Measurements from ENCODE around the gene MIA.
"Not testable (repeated sequence)": the region's sequence is repeated elsewhere in the genome, so short reads cannot be mapped to it uniquely, and the experiment has no call there.

The MIA gene

GRCh38 chr19:40819479-40820234 lies 44.3 kb downstream of the MIA start:
- H3K9me3 ChIP-seq (ENCODE audit: low read length); H3K27me3 ChIP-seq (ENCODE audit: insufficient read depth, low read length); H3F3A ChIP-seq (ENCODE audit: insufficient read depth, low read length); H3K79me2 ChIP-seq (ENCODE audit: insufficient read depth, low read length); H4K20me1 ChIP-seq (ENCODE audit: insufficient read depth, low read length); H3K4me2 ChIP-seq (ENCODE audit: low read length); H3K9ac ChIP-seq (ENCODE audit: low read length); H2AFZ ChIP-seq (ENCODE audit: low read length); H3K27ac ChIP-seq (ENCODE audit: low read depth, low read length, poor library complexity, severe bottlenecking); H3K36me3 ChIP-seq (ENCODE audit: insufficient read depth, low read length); H3K9me2 ChIP-seq (ENCODE audit: low read depth, low read length); H3K4me3 ChIP-seq (ENCODE audit: low read depth, low read length, poor library complexity, severe bottlenecking): not testable (repeated sequence)
- peak; percentile 46 for TF ChIP-seq CTCF (IDR thresholded peaks at IDR 0.05; ENCODE audit: low read length)
- H3K4me1 ChIP-seq (ENCODE audit: insufficient read depth, low read length, severe bottlenecking) = peaks cover 11% of the 10 kb centered on the region

GRCh38 chr19:40822161-40822560 lies 46.8 kb downstream of the MIA start:
- no peak overlapping the region for H3K27ac ChIP-seq (ENCODE audit: low read depth, low read length, poor library complexity, severe bottlenecking)
- H3F3A ChIP-seq (ENCODE audit: insufficient read depth, low read length) = no peaks in the 10 kb centered on the region
- TF ChIP-seq EZH2 (IDR thresholded peaks at IDR 0.05; ENCODE audit: borderline replicate concordance, low read length) (no peak), CTCF (IDR thresholded peaks at IDR 0.05; ENCODE audit: low read length) (no peak)
- H3K9ac ChIP-seq (ENCODE audit: low read length) = no peak overlapping the region
- H2AFZ ChIP-seq (ENCODE audit: low read length) = no peak overlapping the region
- H3K79me2 ChIP-seq (ENCODE audit: insufficient read depth, low read length) = no peaks in the 10 kb centered on the region
- H4K20me1 ChIP-seq (ENCODE audit: insufficient read depth, low read length) = no peaks in the 10 kb centered on the region
- no peak overlapping the region for H3K4me2 ChIP-seq (ENCODE audit: low read length)
- peaks cover 5% of the 10 kb centered on the region for H3K36me3 ChIP-seq (ENCODE audit: insufficient read depth, low read length)
- H3K9me2 ChIP-seq (ENCODE audit: low read depth, low read length) = no peaks in the 10 kb centered on the region
- H3K4me3 ChIP-seq (ENCODE audit: low read depth, low read length, poor library complexity, severe bottlenecking) = no peak overlapping the region
- no peaks in the 10 kb centered on the region for H3K27me3 ChIP-seq (ENCODE audit: insufficient read depth, low read length)
- peaks cover 11% of the 10 kb centered on the region for H3K4me1 ChIP-seq (ENCODE audit: insufficient read depth, low read length, severe bottlenecking)
- H3K9me3 ChIP-seq (ENCODE audit: low read length) = no peaks in the 10 kb centered on the region

- H3K9me2 ChIP-seq (ENCODE audit: low read depth, low read length); H3K4me2 ChIP-seq (ENCODE audit: low read length); H4K20me1 ChIP-seq (ENCODE audit: insufficient read depth, low read length); H3K27me3 ChIP-seq (ENCODE audit: insufficient read depth, low read length); H3K27ac ChIP-seq (ENCODE audit: low read depth, low read length, poor library complexity, severe bottlenecking); H3K4me3 ChIP-seq (ENCODE audit: low read depth, low read length, poor library complexity, severe bottlenecking); H3K9ac ChIP-seq (ENCODE audit: low read length); H3K9me3 ChIP-seq (ENCODE audit: low read length); H2AFZ ChIP-seq (ENCODE audit: low read length); H3K79me2 ChIP-seq (ENCODE audit: insufficient read depth, low read length); H3F3A ChIP-seq (ENCODE audit: insufficient read depth, low read length); H3K36me3 ChIP-seq (ENCODE audit: insufficient read depth, low read length): not testable (repeated sequence)
- peaks cover 11% of the 10 kb centered on the region for H3K4me1 ChIP-seq (ENCODE audit: insufficient read depth, low read length, severe bottlenecking)
Measured at GRCh38 chr19:40822704-40823553, 47.6 kb downstream of the MIA start.

GRCh38 chr19:40824916-40825315 lies 49.6 kb downstream of the MIA start:
- H2AFZ ChIP-seq (ENCODE audit: low read length); H3K9me2 ChIP-seq (ENCODE audit: low read depth, low read length); H3K4me2 ChIP-seq (ENCODE audit: low read length); H3K36me3 ChIP-seq (ENCODE audit: insufficient read depth, low read length); H3K27ac ChIP-seq (ENCODE audit: low read depth, low read length, poor library complexity, severe bottlenecking); H3K4me3 ChIP-seq (ENCODE audit: low read depth, low read length, poor library complexity, severe bottlenecking); H3K27me3 ChIP-seq (ENCODE audit: insufficient read depth, low read length); H3K9me3 ChIP-seq (ENCODE audit: low read length); H3K9ac ChIP-seq (ENCODE audit: low read length); H3K79me2 ChIP-seq (ENCODE audit: insufficient read depth, low read length); H3F3A ChIP-seq (ENCODE audit: insufficient read depth, low read length); H4K20me1 ChIP-seq (ENCODE audit: insufficient read depth, low read length): not testable (repeated sequence)
- H3K4me1 ChIP-seq (ENCODE audit: insufficient read depth, low read length, severe bottlenecking) = peaks cover 11% of the 10 kb centered on the region

GRCh38 chr19:40825460-40826095 lies 50.3 kb downstream of the MIA start:
- H3K4me3 ChIP-seq (ENCODE audit: low read depth, low read length, poor library complexity, severe bottlenecking); H3K4me2 ChIP-seq (ENCODE audit: low read length); H3K27ac ChIP-seq (ENCODE audit: low read depth, low read length, poor library complexity, severe bottlenecking); H3K9me3 ChIP-seq (ENCODE audit: low read length); H3K79me2 ChIP-seq (ENCODE audit: insufficient read depth, low read length); H3K9ac ChIP-seq (ENCODE audit: low read length); H4K20me1 ChIP-seq (ENCODE audit: insufficient read depth, low read length); H3K27me3 ChIP-seq (ENCODE audit: insufficient read depth, low read length); H3K9me2 ChIP-seq (ENCODE audit: low read depth, low read length); H3K36me3 ChIP-seq (ENCODE audit: insufficient read depth, low read length); H3F3A ChIP-seq (ENCODE audit: insufficient read depth, low read length); H2AFZ ChIP-seq (ENCODE audit: low read length): not testable (repeated sequence)
- H3K4me1 ChIP-seq (ENCODE audit: insufficient read depth, low read length, severe bottlenecking) = peaks cover 11% of the 10 kb centered on the region

Measured in OCI-LY1 (cell line).